Astrocyte of the spinal cord (primary cell): ENCODE data around the gene SDCCAG8.

Experiments used
- DNase-seq: peaks from one replicate; pipeline ENCODE4 v3.0.0; 2011; ENCODE audit warnings: low read depth, low spot score
- H3K4me3 ChIP-seq: 2 replicates; pipeline ENCODE4 v1.5.1; 2011; ENCODE audit warnings: low read depth, mild to moderate bottlenecking, low read length, moderate library complexity
- in situ Hi-C: cut with HindIII; loops from 2 replicates; pipeline ENCODE4 v1.10.0; 2017; ENCODE audit warnings: low sequenced_read_pairs
- TF ChIP-seq, protein P1 (sequence below): IDR thresholded peaks from 2 replicates; pipeline ENCODE4 v1.5.1; 2012; ENCODE audit warnings: low read depth, mild to moderate bottlenecking, low read length, inconsistent platforms

Gene SDCCAG8

DNA sequence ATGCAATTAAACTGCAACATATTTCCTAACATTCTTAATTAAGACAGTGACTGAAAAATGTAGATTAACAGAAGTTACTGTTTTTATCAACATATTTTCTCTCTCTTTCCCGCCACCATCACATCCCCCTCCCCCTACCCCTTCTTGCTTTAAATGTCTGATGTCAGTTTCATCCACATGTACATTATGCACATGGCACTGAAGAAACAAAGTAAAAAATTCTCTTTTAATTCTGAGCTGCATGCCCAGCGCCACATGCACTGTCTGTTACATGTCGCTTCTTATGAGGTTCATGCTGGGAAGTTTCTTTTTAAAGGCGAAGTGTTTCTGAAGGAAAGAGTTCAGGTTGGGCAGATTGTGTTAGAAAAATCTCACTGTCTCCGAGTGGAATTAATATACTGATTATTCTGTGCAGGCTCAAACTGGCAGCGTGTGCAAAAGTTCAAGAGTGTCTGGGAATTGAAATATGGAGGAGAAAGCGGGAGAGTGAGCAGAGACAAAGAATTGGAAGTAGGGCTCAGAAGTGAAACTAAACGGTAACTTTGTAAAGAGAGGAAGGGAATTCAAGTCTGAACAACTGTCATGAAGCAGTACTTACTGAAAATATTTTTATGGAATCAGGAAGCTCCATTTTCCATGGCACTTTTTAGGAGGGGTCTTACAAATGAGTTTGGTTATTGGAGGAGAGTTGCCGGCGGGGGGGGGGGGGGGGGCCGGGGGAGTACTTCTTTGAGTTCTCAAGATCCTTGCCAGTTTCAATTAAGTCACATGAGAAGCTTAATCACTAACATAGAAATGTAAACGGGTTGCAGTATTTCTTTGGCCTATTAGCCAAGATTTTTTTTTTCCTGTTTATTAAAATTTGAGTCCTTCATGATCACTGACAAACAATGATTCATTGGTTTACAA, 217.6 kb downstream of the SDCCAG8 start:
- peak overlapping the region; percentile 29 for H3K4me3 ChIP-seq
- DNase-seq, result peak; percentile 64
- in situ Hi-C loops, result no loop called here
- TF ChIP-seq, protein P1, sequence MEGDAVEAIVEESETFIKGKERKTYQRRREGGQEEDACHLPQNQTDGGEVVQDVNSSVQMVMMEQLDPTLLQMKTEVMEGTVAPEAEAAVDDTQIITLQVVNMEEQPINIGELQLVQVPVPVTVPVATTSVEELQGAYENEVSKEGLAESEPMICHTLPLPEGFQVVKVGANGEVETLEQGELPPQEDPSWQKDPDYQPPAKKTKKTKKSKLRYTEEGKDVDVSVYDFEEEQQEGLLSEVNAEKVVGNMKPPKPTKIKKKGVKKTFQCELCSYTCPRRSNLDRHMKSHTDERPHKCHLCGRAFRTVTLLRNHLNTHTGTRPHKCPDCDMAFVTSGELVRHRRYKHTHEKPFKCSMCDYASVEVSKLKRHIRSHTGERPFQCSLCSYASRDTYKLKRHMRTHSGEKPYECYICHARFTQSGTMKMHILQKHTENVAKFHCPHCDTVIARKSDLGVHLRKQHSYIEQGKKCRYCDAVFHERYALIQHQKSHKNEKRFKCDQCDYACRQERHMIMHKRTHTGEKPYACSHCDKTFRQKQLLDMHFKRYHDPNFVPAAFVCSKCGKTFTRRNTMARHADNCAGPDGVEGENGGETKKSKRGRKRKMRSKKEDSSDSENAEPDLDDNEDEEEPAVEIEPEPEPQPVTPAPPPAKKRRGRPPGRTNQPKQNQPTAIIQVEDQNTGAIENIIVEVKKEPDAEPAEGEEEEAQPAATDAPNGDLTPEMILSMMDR, result no peak

GRCh38 chr1:243474136-243474881, 218.5 kb downstream of the SDCCAG8 start:
- H3K4me3 ChIP-seq, result no peak overlapping the region
- DNase-seq, result no peak
- TF ChIP-seq, protein P1, result no peak
- in situ Hi-C loops, result no loop called here

DNA sequence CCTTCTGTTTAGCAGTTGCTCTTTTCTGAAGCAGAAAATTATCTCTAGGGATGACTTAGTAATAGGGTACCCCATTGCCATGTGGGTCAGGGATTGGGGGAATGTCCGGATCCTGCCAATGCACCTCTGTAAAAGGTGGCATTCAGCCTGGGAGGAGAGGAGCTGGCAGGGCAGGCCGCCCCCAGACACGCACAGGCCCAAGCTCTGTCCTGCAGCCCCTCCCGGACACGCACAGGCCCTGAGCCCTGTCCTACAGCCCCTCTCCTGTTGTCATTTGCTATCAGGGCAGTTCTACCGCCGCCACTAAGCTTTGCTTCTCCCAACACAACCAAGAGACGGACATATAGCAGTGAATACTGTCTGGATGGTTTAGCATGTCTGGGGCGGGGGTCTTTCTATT, 219.1 kb downstream of the SDCCAG8 start:
- TF ChIP-seq, protein P1, result no peak
- in situ Hi-C loops, result no loop called here
- DNase-seq, result no peak
- H3K4me3 ChIP-seq, result no peak overlapping the region

GRCh38 chr1:243475966-243476365, 220.1 kb downstream of the SDCCAG8 start:
- in situ Hi-C loops, result no loop called here
- peak; percentile 73 for DNase-seq

GRCh38 chr1:243477731-243478290, 222.0 kb downstream of the SDCCAG8 start:
- no peak overlapping the region for H3K4me3 ChIP-seq
- in situ Hi-C loops, result no loop called here
- TF ChIP-seq, protein P1, result no peak
- no peak for DNase-seq

More at GRCh38 chr1:243475966-243476365, 220.1 kb downstream of the SDCCAG8 start:
- TF ChIP-seq, protein P1, result peak; percentile 60
- no peak overlapping the region for H3K4me3 ChIP-seq

- TF ChIP-seq, protein P1, result no peak
- in situ Hi-C loops, result no loop called here
- H3K4me3 ChIP-seq, result no peak overlapping the region
- DNase-seq, result no peak
Measured at GRCh38 chr1:243481101-243481500, 225.3 kb downstream of the SDCCAG8 start.
